Omental fat pad (tissue), 4 donors: ENCODE measurements around the gene SHTN1. TPM values are rescaled to one million over a fixed set of nuclear protein-coding genes. Genes with fewer than 3 reads are reported as not detected.

ENCODE experiments used
- ATAC-seq: fragments of 150-250 bp; one replicate; pipeline ENCODE4 v1.9.1; 2016; ENCODE audit warnings: mild to moderate bottlenecking, moderate library complexity; ENCODE audit not compliant: low FRiP score
- DNase-seq: peaks from one replicate; pipeline ENCODE4 v3.0.0-alpha.2; 2019; ENCODE audit warnings: low spot score
- CTCF ChIP-seq, 3 donors: fragments of 450-650 bp; IDR thresholded peaks; one replicate each; pipeline ENCODE4 v1.5.1; 2016 to 2017; ENCODE audit warnings: antibody characterized with exemption in 3 of 3, mild to moderate bottlenecking in 3 of 3, moderate library complexity in 2 of 3
- total RNA-seq, 4 donors: library from RNA; depleted of rRNA; stranded (reverse); fragments of >200 nt; gene quantifications; one replicate each; pipeline ENCODE4 v1.1.0, GENCODE V29; 2016

Gene SHTN1
- total RNA-seq = 10 to 100 TPM in 3 of 4 donors, 1 to 10 TPM in 1; 6.3 to 29.9 (median 13.9) TPM

GRCh38 chr10:117005026-117005526, at the start of gene SHTN1:
Gene SHTN1 (minus strand): TSS chr10:117005187. CDS start chr10:117005079, 108 bp downstream.
- DNase-seq (peak; percentile 25), ATAC-seq (peak; percentile 91)
- TF ChIP-seq CTCF (IDR thresholded peaks at IDR 0.05) = no peak

- TF ChIP-seq CTCF (IDR thresholded peaks at IDR 0.05) = no peak
- no peak for DNase-seq
- ATAC-seq = no peak
Measured at GRCh38 chr10:117053482-117053881, 48.5 kb upstream of the SHTN1 start.

GRCh38 chr10:117047947-117048346, 43.0 kb upstream of the SHTN1 start:
- DNase-seq = no peak
- TF ChIP-seq CTCF (IDR thresholded peaks at IDR 0.05) = no peak
- ATAC-seq = no peak

GRCh38 chr10:117016266-117016665, 11.3 kb upstream of the SHTN1 start:
- no peak for TF ChIP-seq CTCF (IDR thresholded peaks at IDR 0.05)
- no peak for ATAC-seq
- no peak for DNase-seq

- ATAC-seq (no peak), DNase-seq (no peak)
- TF ChIP-seq CTCF (IDR thresholded peaks at IDR 0.05) = no peak
Measured at GRCh38 chr10:117014835-117015234, 9.8 kb upstream of the SHTN1 start.

GRCh38 chr10:117007080-117007479, 2.1 kb upstream of the SHTN1 start:
- TF ChIP-seq CTCF (IDR thresholded peaks at IDR 0.05) = no peak
- no peak for DNase-seq
- ATAC-seq = no peak

- no peak for DNase-seq
- no peak for TF ChIP-seq CTCF (IDR thresholded peaks at IDR 0.05)
- peak; percentile 28 for ATAC-seq
Measured at GRCh38 chr10:117005527-117006055, 604 bp upstream of the SHTN1 start.
